Mesothelial cell of epicardium (in vitro differentiated cells): ENCODE measurements around the gene MACROD2. TPM values are rescaled to one million over a fixed set of nuclear protein-coding genes. Genes with fewer than 3 reads are reported as not detected.

ENCODE experiments used
- DNase-seq, 2 experiments: peaks; one replicate each; pipeline ENCODE4 v3.0.0; 2021; ENCODE audit warnings: low spot score in 2 of 2; ENCODE audit not compliant: unreplicated experiment in 2 of 2
- H3K27ac Mint-ChIP-seq: 2 replicates; pipeline ENCODE4 v1.8.0; 2021; ENCODE audit warnings: mixed read lengths
- H3K27me3 Mint-ChIP-seq: 2 replicates; pipeline ENCODE4 v1.8.0; 2021; ENCODE audit warnings: low read depth, mixed read lengths
- H3K36me3 Mint-ChIP-seq: 2 replicates; pipeline ENCODE4 v1.8.0; 2021; ENCODE audit warnings: mixed read lengths
- H3K4me1 Mint-ChIP-seq: 2 replicates; pipeline ENCODE4 v1.8.0; 2021; ENCODE audit warnings: mixed read lengths
- H3K4me3 Mint-ChIP-seq: 2 replicates; pipeline ENCODE4 v1.8.0; 2021; ENCODE audit warnings: mild to moderate bottlenecking, moderate library complexity, mixed read lengths
- H3K9me3 Mint-ChIP-seq: 2 replicates; pipeline ENCODE4 v1.8.0; 2021; ENCODE audit warnings: mixed read lengths
- CTCF ChIP-seq: fragments of 200-600 bp; sonication (generic); IDR thresholded peaks from one replicate; pipeline ENCODE4 v1.5.0; 2021; ENCODE audit warnings: antibody characterized with exemption; ENCODE audit not compliant: unreplicated experiment
- total RNA-seq: library from RNA; stranded (reverse); gene quantifications from 3 replicates; pipeline ENCODE4 v1.2.1, GENCODE V29; 2021

MACROD2 gene
- total RNA-seq, 1 donor from 2014 or later = 10.0 TPM

GRCh38 chr20:15759594-15759993 lies 1764.3 kb downstream of the MACROD2 start:
- H3K27me3 Mint-ChIP-seq = no peaks in the 10 kb centered on the region
- no peak for DNase-seq
- H3K9me3 Mint-ChIP-seq = peaks cover 9% of the 10 kb centered on the region
- TF ChIP-seq CTCF = no peak
- H3K36me3 Mint-ChIP-seq = no peaks in the 10 kb centered on the region
- H3K4me3 Mint-ChIP-seq = no peak overlapping the region
- H3K27ac Mint-ChIP-seq = peak overlapping the region; percentile 51
- peaks cover 15% of the 10 kb centered on the region for H3K4me1 Mint-ChIP-seq

- Mint-ChIP-seq H3K4me3 (no peak overlapping the region), H3K36me3 (no peaks in the 10 kb centered on the region), H3K27ac (peak overlapping the region; percentile 51), H3K4me1 (peaks cover 15% of the 10 kb centered on the region), H3K27me3 (no peaks in the 10 kb centered on the region), H3K9me3 (peaks cover 9% of the 10 kb centered on the region)
- no peak for DNase-seq
- TF ChIP-seq CTCF = no peak
Measured at GRCh38 chr20:15760001-15760621, 1764.8 kb downstream of the MACROD2 start.

- no peak for DNase-seq
- Mint-ChIP-seq H3K36me3 (no peaks in the 10 kb centered on the region), H3K4me3 (no peak overlapping the region), H3K27me3 (no peaks in the 10 kb centered on the region), H3K27ac (no peak overlapping the region), H3K4me1 (peaks cover 18% of the 10 kb centered on the region), H3K9me3 (no peaks in the 10 kb centered on the region)
- TF ChIP-seq CTCF = no peak
Measured at GRCh38 chr20:15763366-15763765, 1768.0 kb downstream of the MACROD2 start.

- Mint-ChIP-seq H3K27me3 (no peaks in the 10 kb centered on the region), H3K27ac (no peak overlapping the region), H3K4me3 (no peak overlapping the region), H3K36me3 (no peaks in the 10 kb centered on the region), H3K9me3 (no peaks in the 10 kb centered on the region), H3K4me1 (peaks cover 5% of the 10 kb centered on the region)
- TF ChIP-seq CTCF = no peak
- no peak for DNase-seq
Measured at GRCh38 chr20:15767586-15767985, 1772.3 kb downstream of the MACROD2 start.

- no peak for TF ChIP-seq CTCF
- Mint-ChIP-seq H3K36me3 (no peaks in the 10 kb centered on the region), H3K4me1 (peaks cover 10% of the 10 kb centered on the region), H3K27ac (no peak overlapping the region), H3K4me3 (no peak overlapping the region), H3K27me3 (no peaks in the 10 kb centered on the region), H3K9me3 (no peaks in the 10 kb centered on the region)
- DNase-seq = no peak
Measured at GRCh38 chr20:15767999-15768741, 1772.9 kb downstream of the MACROD2 start.
